Stomach smooth muscle (tissue), 2 donors: ENCODE results near the gene RIT2.
A peak's percentile ranks its signal among the peaks of the same experiment; 100 is the strongest.

Experiments used
- H3K27ac ChIP-seq: one replicate; pipeline ENCODE4 v1.7.0; 2013; ENCODE audit warnings: mild to moderate bottlenecking, low read length, inconsistent platforms
- H3K27me3 ChIP-seq, 2 donors: one replicate each; pipeline ENCODE4 v1.7.0; 2013; ENCODE audit warnings: low read length in 2 of 2; ENCODE audit not compliant: insufficient read depth in 2 of 2, control insufficient read depth in 1 of 2
- H3K36me3 ChIP-seq, 2 donors: one replicate each; pipeline ENCODE4 v1.7.0; 2013; ENCODE audit warnings: low read length in 2 of 2; ENCODE audit not compliant: control insufficient read depth in 2 of 2, insufficient read depth in 2 of 2
- H3K4me1 ChIP-seq: one replicate; pipeline ENCODE4 v1.7.0; 2013; ENCODE audit warnings: low read length; ENCODE audit not compliant: control insufficient read depth, insufficient read depth
- H3K4me3 ChIP-seq, 2 donors: one replicate each; pipeline ENCODE4 v1.7.0; 2013; ENCODE audit warnings: low read length in 2 of 2
- H3K9ac ChIP-seq, 2 donors: one replicate each; pipeline ENCODE4 v1.7.0; 2013; ENCODE audit warnings: low read length in 2 of 2, mild to moderate bottlenecking in 1 of 2
- H3K9me3 ChIP-seq, 2 donors: one replicate each; pipeline ENCODE4 v1.7.0; 2013; ENCODE audit warnings: low read length in 2 of 2; ENCODE audit not compliant: control insufficient read depth in 2 of 2
- donor health status: healthy.
- donor health status: Pancreatic carcinoma.

RIT2 gene

GRCh38 chr18:42706029-42706608, 409.4 kb downstream of the RIT2 start:
- no peaks in the 10 kb centered on the region for H3K27me3 ChIP-seq

More at GRCh38 chr18:42706029-42706608, 409.4 kb downstream of the RIT2 start:
- no peak overlapping the region for H3K9ac ChIP-seq
- H3K4me3 ChIP-seq, result peak overlapping the region in 1 of 2 donors; percentile 35
- no peaks in the 10 kb centered on the region for H3K9me3 ChIP-seq
- H3K36me3 ChIP-seq, result no peaks in the 10 kb centered on the region
- no peak overlapping the region for H3K27ac ChIP-seq
- no peaks in the 10 kb centered on the region for H3K4me1 ChIP-seq
